Stimulated activated naive CD8-positive, alpha-beta T cell treated with anti-CD3 and anti-CD28 coated beads, Interleukin-15, Interleukin-2, amounts not matched to agents 100 U/mL and 50 U/mL, for 24 hours (primary cell): ENCODE data around the gene CELF5.
"Not testable (repeated sequence)": the region's sequence is repeated elsewhere in the genome, so short reads cannot be mapped to it uniquely, and the experiment has no call there.

Experiments
- ATAC-seq: fragments of 150-1000 bp; cut with Tn5 transposase; one replicate; pipeline ENCODE4 v1.10.0; 2021
- DNase-seq: peaks from one replicate; pipeline ENCODE4 v3.0.0; 2021

Gene CELF5

GRCh38 chr19:3292958-3293529 lies 68.6 kb downstream of the CELF5 start:
- ATAC-seq: no peak
- DNase-seq: no peak

- ATAC-seq (no peak), DNase-seq (no peak)
These were observed 69.1 kb downstream of the CELF5 start for GRCh38 chr19:3293560-3293959.

- no peak for ATAC-seq
- no peak for DNase-seq
These were observed 69.8 kb downstream of the CELF5 start for GRCh38 chr19:3294080-3294850.

- ATAC-seq: no peak
- no peak for DNase-seq
These were observed 71.1 kb downstream of the CELF5 start for GRCh38 chr19:3295581-3295980.

- no peak for ATAC-seq
- no peak for DNase-seq
These were observed 71.6 kb downstream of the CELF5 start for GRCh38 chr19:3296034-3296433.

GRCh38 chr19:3296446-3296845 lies 72.0 kb downstream of the CELF5 start:
- DNase-seq (no peak), ATAC-seq (no peak)

- DNase-seq (no peak), ATAC-seq (no peak)
These were observed 74.5 kb downstream of the CELF5 start for GRCh38 chr19:3298853-3299449.

- not testable (repeated sequence) for ATAC-seq, DNase-seq
These were observed 76.1 kb downstream of the CELF5 start for GRCh38 chr19:3300566-3300965.

GRCh38 chr19:3302755-3303154 lies 78.3 kb downstream of the CELF5 start:
- no peak for ATAC-seq
- DNase-seq: no peak

- ATAC-seq (no peak), DNase-seq (peak; percentile 83)
These were observed 80.5 kb downstream of the CELF5 start for GRCh38 chr19:3304871-3305423.

GRCh38 chr19:3309724-3310123 lies 85.3 kb downstream of the CELF5 start:
- ATAC-seq (no peak), DNase-seq (no peak)

- no peak for ATAC-seq
These were observed 85.8 kb downstream of the CELF5 start for GRCh38 chr19:3310280-3310679.

GRCh38 chr19:3310711-3311110 lies 86.2 kb downstream of the CELF5 start:
- DNase-seq: no peak
- ATAC-seq: no peak

More at GRCh38 chr19:3310280-3310679, 85.8 kb downstream of the CELF5 start:
- no peak for DNase-seq

- DNase-seq (no peak), ATAC-seq (no peak)
These were observed 88.7 kb downstream of the CELF5 start for GRCh38 chr19:3313199-3313575.

- DNase-seq (no peak), ATAC-seq (no peak)
These were observed 90.7 kb downstream of the CELF5 start for GRCh38 chr19:3314962-3315675.

- no peak for ATAC-seq
- no peak for DNase-seq
These were observed 91.2 kb downstream of the CELF5 start for GRCh38 chr19:3315676-3315973.

- no peak for ATAC-seq
- DNase-seq: no peak
These were observed 91.7 kb downstream of the CELF5 start for GRCh38 chr19:3316132-3316648.

- DNase-seq (no peak), ATAC-seq (no peak)
These were observed 92.3 kb downstream of the CELF5 start for GRCh38 chr19:3316659-3317207.

- ATAC-seq (no peak), DNase-seq (no peak)
These were observed 95.3 kb downstream of the CELF5 start for GRCh38 chr19:3319643-3320353.

GRCh38 chr19:3320354-3320670 lies 95.9 kb downstream of the CELF5 start:
- ATAC-seq: no peak
- no peak for DNase-seq

GRCh38 chr19:3320853-3321252 lies 96.4 kb downstream of the CELF5 start:
- no peak for ATAC-seq

GRCh38 chr19:3321696-3322095 lies 97.2 kb downstream of the CELF5 start:
- DNase-seq (no peak), ATAC-seq (no peak)

More at GRCh38 chr19:3320853-3321252, 96.4 kb downstream of the CELF5 start:
- no peak for DNase-seq
